Activated CD4-positive, alpha-beta T cell treated with anti-CD3 and anti-CD28 coated beads for 4 hours (primary cell): ENCODE data around the gene LMLN.
"Not testable (repeated sequence)": the region's sequence is repeated elsewhere in the genome, so short reads cannot be mapped to it uniquely, and the experiment has no call there.

ENCODE experiments used
- DNase-seq, 2 donors: peaks; one replicate each; pipeline ENCODE4 v3.0.0-alpha.2; 2020

The LMLN gene

GRCh38 chr3:198081421-198081844, 121.4 kb downstream of the LMLN start:
- DNase-seq: no peak

- not testable (repeated sequence) for DNase-seq
These were observed 122.2 kb downstream of the LMLN start for GRCh38 chr3:198082226-198082625.

- DNase-seq: no peak
These were observed 128.5 kb downstream of the LMLN start for GRCh38 chr3:198088421-198088955.

- DNase-seq: no peak
These were observed 130.8 kb downstream of the LMLN start for GRCh38 chr3:198090795-198091332.

- DNase-seq: no peak
These were observed 132.3 kb downstream of the LMLN start for GRCh38 chr3:198092276-198092675.

GRCh38 chr3:198093112-198093679, 133.2 kb downstream of the LMLN start:
- DNase-seq: no peak
